Inflammatory macrophage treated with lipopolysaccharide for 1 hour (primary cell): ENCODE measurements around the gene IL27RA.

Experiments
- DNase-seq, 2 donors: peaks; one replicate each; pipeline ENCODE4 v3.0.0-alpha.2; 2020 to 2022

Gene IL27RA

GRCh38 chr19:14031719-14032480 lies at the start of gene IL27RA:
TSS of gene IL27RA (plus strand) at chr19:14031762. CDS start at chr19:14031873, 111 bp downstream.
- DNase-seq = peak; percentile 45 to 59

GRCh38 chr19:13981988-13982501 lies 49.5 kb upstream of the IL27RA start:
- DNase-seq = no peak

GRCh38 chr19:13982773-13983172 lies 48.8 kb upstream of the IL27RA start:
- DNase-seq = no peak

GRCh38 chr19:13983213-13983889 lies 48.2 kb upstream of the IL27RA start:
- no peak for DNase-seq

- no peak for DNase-seq
Observed at GRCh38 chr19:13984186-13984585, 47.4 kb upstream of the IL27RA start.

- DNase-seq = peak; percentile 21 to 25
Observed at GRCh38 chr19:13984875-13985741, 46.5 kb upstream of the IL27RA start.

GRCh38 chr19:13985771-13986347 lies 45.7 kb upstream of the IL27RA start:
- DNase-seq = no peak

- DNase-seq = peak; percentile 83 to 91
Observed at GRCh38 chr19:13986348-13986904, 45.1 kb upstream of the IL27RA start.

- no peak for DNase-seq
Observed at GRCh38 chr19:13987101-13987890, 44.3 kb upstream of the IL27RA start.

GRCh38 chr19:13989487-13989886 lies 42.1 kb upstream of the IL27RA start:
- DNase-seq = no peak

- DNase-seq = no peak
Observed at GRCh38 chr19:13990085-13990484, 41.5 kb upstream of the IL27RA start.

- DNase-seq = no peak
Observed at GRCh38 chr19:13992025-13992424, 39.5 kb upstream of the IL27RA start.

- no peak for DNase-seq
Observed at GRCh38 chr19:13993590-13994300, 37.8 kb upstream of the IL27RA start.

GRCh38 chr19:13995017-13995728 lies 36.4 kb upstream of the IL27RA start:
- no peak for DNase-seq

- no peak for DNase-seq
Observed at GRCh38 chr19:13995878-13996765, 35.4 kb upstream of the IL27RA start.

GRCh38 chr19:13996928-13997630 lies 34.5 kb upstream of the IL27RA start:
- DNase-seq = no peak

- no peak for DNase-seq
Observed at GRCh38 chr19:13997631-13997962, 34.0 kb upstream of the IL27RA start.

- no peak for DNase-seq
Observed at GRCh38 chr19:13998426-13998825, 33.1 kb upstream of the IL27RA start.

GRCh38 chr19:13999085-13999484 lies 32.5 kb upstream of the IL27RA start:
- DNase-seq = no peak
